ENCODE results near the gene ASTN1. TPM values are rescaled to one million over a fixed set of nuclear protein-coding genes. Genes with fewer than 3 reads are reported as not detected.

Gene ASTN1
- total RNA-seq (2014; rRNA removed; shearing (Covaris generic)): 0.06 and 0.13 TPM in 2 replicates

GRCh38 chr1:177164380-177165068 lies at the start of gene ASTN1:
TSS of gene ASTN1 (minus strand) at chr1:177164712. CDS start at chr1:177164676, 36 bp downstream.
- Histone ChIP-seq H3K9me3 (replicated peaks) (no peaks in the 10 kb centered on the region), H3K4me3 (no peak within 1 kb of the TSS), H3K27me3 (replicated peaks) (peaks cover 53% of the 10 kb centered on the region), H3K27ac (no peak within 1 kb of the TSS), H3K4me1 (replicated peaks) (no peaks in the 10 kb centered on the region), H3K36me3 (no peaks in the 10 kb centered on the region)
- no peak for DNase-seq (ENCODE audit: low read depth in 1 of 2, low spot score in 2 of 2)

GRCh38 chr1:177211231-177211630 lies 46.7 kb upstream of the ASTN1 start:
- Histone ChIP-seq H3K27ac (no peak overlapping the region), H3K4me3 (no peak overlapping the region), H3K36me3 (no peaks in the 10 kb centered on the region), H3K4me1 (replicated peaks) (no peaks in the 10 kb centered on the region; the same call in 1 of the 2 replicates), H3K27me3 (replicated peaks) (no peaks in the 10 kb centered on the region), H3K9me3 (replicated peaks) (no peaks in the 10 kb centered on the region)
- DNase-seq (ENCODE audit: low read depth in 1 of 2, low spot score in 2 of 2): no peak

GRCh38 chr1:177210071-177210470 lies 45.6 kb upstream of the ASTN1 start:
- no peaks in the 10 kb centered on the region for H3K27me3 ChIP-seq (replicated peaks)
- DNase-seq (ENCODE audit: low read depth in 1 of 2, low spot score in 2 of 2): no peak
- H3K27ac ChIP-seq: no peak overlapping the region
- no peaks in the 10 kb centered on the region; the same call in 1 of the 2 replicates for H3K4me1 ChIP-seq (replicated peaks)
- H3K36me3 ChIP-seq: no peaks in the 10 kb centered on the region
- H3K9me3 ChIP-seq (replicated peaks): no peaks in the 10 kb centered on the region
- no peak overlapping the region for H3K4me3 ChIP-seq

GRCh38 chr1:177209357-177209756 lies 44.8 kb upstream of the ASTN1 start:
- H3K27me3 ChIP-seq (replicated peaks): no peaks in the 10 kb centered on the region
- no peak overlapping the region for H3K4me3 ChIP-seq
- no peaks in the 10 kb centered on the region; the same call in 1 of the 2 replicates for H3K4me1 ChIP-seq (replicated peaks)
- no peak overlapping the region for H3K27ac ChIP-seq
- peak; percentile 88 to 95 for DNase-seq (ENCODE audit: low read depth in 1 of 2, low spot score in 2 of 2)
- H3K9me3 ChIP-seq (replicated peaks): no peaks in the 10 kb centered on the region
- no peaks in the 10 kb centered on the region for H3K36me3 ChIP-seq

GRCh38 chr1:177208920-177209319 lies 44.4 kb upstream of the ASTN1 start:
- Histone ChIP-seq H3K27me3 (replicated peaks) (no peaks in the 10 kb centered on the region), H3K4me3 (no peak overlapping the region), H3K36me3 (no peaks in the 10 kb centered on the region), H3K9me3 (replicated peaks) (no peaks in the 10 kb centered on the region), H3K4me1 (replicated peaks) (no peaks in the 10 kb centered on the region; the same call in 1 of the 2 replicates), H3K27ac (no peak overlapping the region)
- no peak for DNase-seq (ENCODE audit: low read depth in 1 of 2, low spot score in 2 of 2)

GRCh38 chr1:177206831-177207355 lies 42.4 kb upstream of the ASTN1 start:
- Histone ChIP-seq H3K4me3 (no peak overlapping the region), H3K4me1 (replicated peaks) (no peaks in the 10 kb centered on the region; the same call in 1 of the 2 replicates), H3K36me3 (no peaks in the 10 kb centered on the region), H3K27me3 (replicated peaks) (no peaks in the 10 kb centered on the region), H3K9me3 (replicated peaks) (no peaks in the 10 kb centered on the region), H3K27ac (no peak overlapping the region)
- no peak for DNase-seq (ENCODE audit: low read depth in 1 of 2, low spot score in 2 of 2)

- Histone ChIP-seq H3K9me3 (replicated peaks) (no peaks in the 10 kb centered on the region), H3K4me3 (no peak overlapping the region), H3K27ac (no peak overlapping the region), H3K4me1 (replicated peaks) (no peaks in the 10 kb centered on the region), H3K27me3 (replicated peaks) (no peaks in the 10 kb centered on the region), H3K36me3 (no peaks in the 10 kb centered on the region)
- no peak for DNase-seq (ENCODE audit: low read depth in 1 of 2, low spot score in 2 of 2)
Measured at GRCh38 chr1:177200290-177200689, 35.8 kb upstream of the ASTN1 start.

- no peak overlapping the region for H3K27ac ChIP-seq
- no peaks in the 10 kb centered on the region for H3K9me3 ChIP-seq (replicated peaks)
- no peaks in the 10 kb centered on the region for H3K4me1 ChIP-seq (replicated peaks)
- DNase-seq (ENCODE audit: low read depth in 1 of 2, low spot score in 2 of 2): no peak
- H3K36me3 ChIP-seq: no peaks in the 10 kb centered on the region
- H3K4me3 ChIP-seq: no peak overlapping the region
- H3K27me3 ChIP-seq (replicated peaks): no peaks in the 10 kb centered on the region
Measured at GRCh38 chr1:177198243-177198642, 33.7 kb upstream of the ASTN1 start.

- Histone ChIP-seq H3K27ac (no peak overlapping the region), H3K36me3 (no peaks in the 10 kb centered on the region), H3K27me3 (replicated peaks) (no peaks in the 10 kb centered on the region), H3K4me3 (no peak overlapping the region), H3K9me3 (replicated peaks) (no peaks in the 10 kb centered on the region), H3K4me1 (replicated peaks) (no peaks in the 10 kb centered on the region)
- no peak for DNase-seq (ENCODE audit: low read depth in 1 of 2, low spot score in 2 of 2)
Measured at GRCh38 chr1:177190308-177190970, 25.9 kb upstream of the ASTN1 start.

GRCh38 chr1:177186639-177187038 lies 22.1 kb upstream of the ASTN1 start:
- no peak for DNase-seq (ENCODE audit: low read depth in 1 of 2, low spot score in 2 of 2)
- Histone ChIP-seq H3K27ac (no peak overlapping the region), H3K36me3 (no peaks in the 10 kb centered on the region), H3K4me3 (no peak overlapping the region), H3K4me1 (replicated peaks) (no peaks in the 10 kb centered on the region), H3K27me3 (replicated peaks) (no peaks in the 10 kb centered on the region), H3K9me3 (replicated peaks) (no peaks in the 10 kb centered on the region)

- no peak overlapping the region for H3K4me3 ChIP-seq
- DNase-seq (ENCODE audit: low read depth in 1 of 2, low spot score in 2 of 2): no peak
- no peak overlapping the region for H3K27ac ChIP-seq
- H3K27me3 ChIP-seq (replicated peaks): peaks cover 3% of the 10 kb centered on the region
- no peaks in the 10 kb centered on the region for H3K4me1 ChIP-seq (replicated peaks)
- H3K36me3 ChIP-seq: no peaks in the 10 kb centered on the region
- no peaks in the 10 kb centered on the region for H3K9me3 ChIP-seq (replicated peaks)
Measured at GRCh38 chr1:177185209-177185608, 20.7 kb upstream of the ASTN1 start.

GRCh38 chr1:177183836-177184235 lies 19.3 kb upstream of the ASTN1 start:
- H3K4me3 ChIP-seq: no peak overlapping the region
- peaks cover 9% of the 10 kb centered on the region for H3K27me3 ChIP-seq (replicated peaks)
- H3K36me3 ChIP-seq: no peaks in the 10 kb centered on the region
- H3K27ac ChIP-seq: no peak overlapping the region
- no peaks in the 10 kb centered on the region for H3K4me1 ChIP-seq (replicated peaks)
- no peaks in the 10 kb centered on the region for H3K9me3 ChIP-seq (replicated peaks)
- DNase-seq (ENCODE audit: low read depth in 1 of 2, low spot score in 2 of 2): no peak

GRCh38 chr1:177181631-177182291 lies 17.2 kb upstream of the ASTN1 start:
- Histone ChIP-seq H3K27me3 (replicated peaks) (peaks cover 19% of the 10 kb centered on the region), H3K9me3 (replicated peaks) (no peaks in the 10 kb centered on the region), H3K4me1 (replicated peaks) (no peaks in the 10 kb centered on the region), H3K27ac (no peak overlapping the region), H3K4me3 (no peak overlapping the region), H3K36me3 (no peaks in the 10 kb centered on the region)
- peak; percentile 43 to 67 for DNase-seq (ENCODE audit: low read depth in 1 of 2, low spot score in 2 of 2)

- no peak overlapping the region for H3K27ac ChIP-seq
- DNase-seq (ENCODE audit: low read depth in 1 of 2, low spot score in 2 of 2): no peak
Measured at GRCh38 chr1:177181280-177181630, 16.7 kb upstream of the ASTN1 start.

More at GRCh38 chr1:177181280-177181630, 16.7 kb upstream of the ASTN1 start:
- Histone ChIP-seq H3K4me1 (replicated peaks) (no peaks in the 10 kb centered on the region), H3K27me3 (replicated peaks) (peaks cover 19% of the 10 kb centered on the region), H3K4me3 (no peak overlapping the region), H3K36me3 (no peaks in the 10 kb centered on the region), H3K9me3 (replicated peaks) (no peaks in the 10 kb centered on the region)

All from SJSA1 (cell line).